ENCODE data around the gene TINCR. TPM values are rescaled to one million over a fixed set of nuclear protein-coding genes. Genes with fewer than 3 reads are reported as not detected.

The TINCR gene
- total RNA-seq, 4 donors from 2014 or later = 19.6 to 44.2 (median 28.0) TPM

GRCh38 chr19:5524081-5524480 lies 43.7 kb downstream of the TINCR start:
- Histone ChIP-seq H3K4me1 (no peaks in the 10 kb centered on the region), H3K9me3 (peaks cover 0 to 11% (median 4%) of the 10 kb centered on the region in 3 donors), H3K36me3 (no peaks in the 10 kb centered on the region), H3K27ac (no peak overlapping the region), H3K27me3 (peaks cover 0 to 47% (median 0%) of the 10 kb centered on the region in 4 donors), H3K4me3 (no peak overlapping the region)
- no peak for DNase-seq
- intact Hi-C loops (cut with DNase I) = no loop called here
- 50 to 55% methylated on average over 2 to 6 of the region's 6 CpGs for WGBS, 2 donors
- TF ChIP-seq CTCF (IDR thresholded peaks at IDR 0.05) (no peak), POLR2A (IDR thresholded peaks at IDR 0.05) (no peak)

GRCh38 chr19:5522106-5522505 lies 45.6 kb downstream of the TINCR start:
- intact Hi-C loops (cut with DNase I) = no loop called here
- WGBS, 2 donors = 53 to 79% methylated on average over 10 to 11 of the region's 11 CpGs

GRCh38 chr19:5520501-5520900 lies 47.3 kb downstream of the TINCR start:
- H3K4me3 ChIP-seq = no peak overlapping the region
- DNase-seq = no peak
- H3K27me3 ChIP-seq = peaks cover 0 to 25% (median 0%) of the 10 kb centered on the region in 4 donors
- H3K9me3 ChIP-seq = peaks cover 0 to 29% (median 11%) of the 10 kb centered on the region in 3 donors
- no peaks in the 10 kb centered on the region for H3K4me1 ChIP-seq
- intact Hi-C loops (cut with DNase I) = no loop called here
- no peak overlapping the region for H3K27ac ChIP-seq
- WGBS, 2 donors = 86 to 95% methylated on average over 4 of the region's 4 CpGs
- H3K36me3 ChIP-seq = no peaks in the 10 kb centered on the region
- TF ChIP-seq CTCF (IDR thresholded peaks at IDR 0.05) = no peak
- no peak for TF ChIP-seq POLR2A (IDR thresholded peaks at IDR 0.05)

More at GRCh38 chr19:5522106-5522505, 45.6 kb downstream of the TINCR start:
- Histone ChIP-seq H3K4me1 (no peaks in the 10 kb centered on the region), H3K4me3 (no peak overlapping the region), H3K36me3 (no peaks in the 10 kb centered on the region), H3K27me3 (peaks cover 0 to 31% (median 0%) of the 10 kb centered on the region in 4 donors), H3K27ac (no peak overlapping the region), H3K9me3 (peaks cover 0 to 13% (median 4%) of the 10 kb centered on the region in 3 donors)
- TF ChIP-seq CTCF (IDR thresholded peaks at IDR 0.05) (no peak), POLR2A (IDR thresholded peaks at IDR 0.05) (no peak)
- DNase-seq = no peak

GRCh38 chr19:5519076-5519475 lies 48.7 kb downstream of the TINCR start:
- no peak for TF ChIP-seq CTCF (IDR thresholded peaks at IDR 0.05)
- TF ChIP-seq POLR2A (IDR thresholded peaks at IDR 0.05) = no peak
- Histone ChIP-seq H3K9me3 (peaks cover 0 to 31% (median 11%) of the 10 kb centered on the region in 3 donors), H3K27ac (no peak overlapping the region), H3K4me3 (no peak overlapping the region), H3K36me3 (no peaks in the 10 kb centered on the region), H3K27me3 (peaks cover 0 to 29% (median 0%) of the 10 kb centered on the region in 4 donors), H3K4me1 (no peaks in the 10 kb centered on the region)
- no peak for DNase-seq
- 54 to 59% methylated on average over 4 of the region's 4 CpGs for WGBS, 2 donors
- intact Hi-C loops (cut with DNase I) = no loop called here

- peaks cover 0 to 15% (median 0%) of the 10 kb centered on the region in 4 donors for H3K27me3 ChIP-seq
- WGBS, 2 donors = 67 to 90% methylated on average over 5 of the region's 5 CpGs
- intact Hi-C loops (cut with DNase I) = no loop called here
- H3K4me3 ChIP-seq = no peak overlapping the region
- H3K36me3 ChIP-seq = no peaks in the 10 kb centered on the region
- H3K9me3 ChIP-seq = peaks cover 0 to 28% (median 11%) of the 10 kb centered on the region in 3 donors
- H3K4me1 ChIP-seq = no peaks in the 10 kb centered on the region
- no peak for TF ChIP-seq POLR2A (IDR thresholded peaks at IDR 0.05)
- TF ChIP-seq CTCF (IDR thresholded peaks at IDR 0.05) = peak in 1 of 6 experiments; percentile 28
- H3K27ac ChIP-seq = no peak overlapping the region
- DNase-seq = no peak
These were observed 52.0 kb downstream of the TINCR start for GRCh38 chr19:5515737-5516136.

All from esophagus squamous epithelium (tissue), 5 donors.